ENCODE data around the gene NDUFA7. TPM values are rescaled to one million over a fixed set of nuclear protein-coding genes. Genes with fewer than 3 reads are reported as not detected.

NDUFA7 gene
- total RNA-seq, 6 experiments from 2014 or later: 54.0 to 75.9 (median 61.1) TPM

GRCh38 chr19:8366121-8366581, 45.0 kb upstream of the NDUFA7 start:
- no peak overlapping the region for H3K27ac Mint-ChIP-seq
- H3K27me3 Mint-ChIP-seq (ENCODE audit: insufficient read depth): peaks cover 2% of the 10 kb centered on the region
- TF ChIP-seq CTCF (IDR thresholded peaks at IDR 0.05): no peak
- DNase-seq: no peak
- H3K36me3 Mint-ChIP-seq (ENCODE audit: low read depth): no peaks in the 10 kb centered on the region
- peaks cover 46% of the 10 kb centered on the region for H3K4me1 Mint-ChIP-seq (ENCODE audit: low read depth)
- H3K9me3 Mint-ChIP-seq: no peaks in the 10 kb centered on the region
- H3K4me3 Mint-ChIP-seq: no peak overlapping the region

GRCh38 chr19:8363803-8364771, 42.9 kb upstream of the NDUFA7 start, which contains the start of gene ANGPTL4:
ANGPTL4 (plus strand) TSS chr19:8364155; CDS start chr19:8364322, 167 bp downstream.
- peak; percentile 59 for TF ChIP-seq CTCF (IDR thresholded peaks at IDR 0.05)
- H3K27ac Mint-ChIP-seq: peak within 1 kb of the TSS; percentile 89

GRCh38 chr19:8361921-8362793, 41.0 kb upstream of the NDUFA7 start:
- H3K4me1 Mint-ChIP-seq (ENCODE audit: low read depth): peaks cover 32% of the 10 kb centered on the region
- H3K4me3 Mint-ChIP-seq: peak overlapping the region; percentile 69
- TF ChIP-seq CTCF (IDR thresholded peaks at IDR 0.05): no peak
- DNase-seq: peak; percentile 98
- H3K36me3 Mint-ChIP-seq (ENCODE audit: low read depth): no peaks in the 10 kb centered on the region
- peaks cover 2% of the 10 kb centered on the region for H3K27me3 Mint-ChIP-seq (ENCODE audit: insufficient read depth)
- H3K9me3 Mint-ChIP-seq: no peaks in the 10 kb centered on the region
- H3K27ac Mint-ChIP-seq: peak overlapping the region; percentile 77

More at GRCh38 chr19:8363803-8364771, 42.9 kb upstream of the NDUFA7 start, which contains the start of gene ANGPTL4:
- no peaks in the 10 kb centered on the region for H3K36me3 Mint-ChIP-seq (ENCODE audit: low read depth)
- peak; percentile 59 for DNase-seq
- no peaks in the 10 kb centered on the region for H3K9me3 Mint-ChIP-seq
- H3K27me3 Mint-ChIP-seq (ENCODE audit: insufficient read depth): peaks cover 2% of the 10 kb centered on the region
- H3K4me3 Mint-ChIP-seq: peak within 1 kb of the TSS; percentile 88
- peaks cover 46% of the 10 kb centered on the region for H3K4me1 Mint-ChIP-seq (ENCODE audit: low read depth)

- H3K4me3 Mint-ChIP-seq: no peak overlapping the region
These were observed 39.0 kb upstream of the NDUFA7 start for GRCh38 chr19:8360196-8360595.

More at GRCh38 chr19:8360196-8360595, 39.0 kb upstream of the NDUFA7 start:
- Mint-ChIP-seq H3K27me3 (ENCODE audit: insufficient read depth) (peaks cover 2% of the 10 kb centered on the region), H3K36me3 (ENCODE audit: low read depth) (peaks cover 5% of the 10 kb centered on the region), H3K27ac (no peak overlapping the region), H3K4me1 (ENCODE audit: low read depth) (peaks cover 37% of the 10 kb centered on the region), H3K9me3 (peaks cover 5% of the 10 kb centered on the region)
- TF ChIP-seq CTCF (IDR thresholded peaks at IDR 0.05): no peak
- no peak for DNase-seq

Data from HFFc6 (cell line).